GOT3 (cell line): ENCODE data around the gene VTN.

Source experiments
- DNase-seq: peaks from one replicate; lab custom pipeline; 2025; ENCODE audit warnings: mixed read lengths; lab: John Stamatoyannopoulos, UW

Gene VTN

GRCh38 chr17:28395968-28396367 is 25.9 kb upstream of the VTN start:
- DNase-seq, result no peak

- no peak for DNase-seq
Measured at GRCh38 chr17:28395426-28395825, 25.3 kb upstream of the VTN start.

GRCh38 chr17:28394337-28395116 is 24.4 kb upstream of the VTN start:
- no peak for DNase-seq

- DNase-seq, result no peak
Measured at GRCh38 chr17:28392491-28392890, 22.4 kb upstream of the VTN start.

GRCh38 chr17:28391401-28391800 is 21.3 kb upstream of the VTN start:
- no peak for DNase-seq

- no peak for DNase-seq
Measured at GRCh38 chr17:28390984-28391383, 20.9 kb upstream of the VTN start.

- DNase-seq, result no peak
Measured at GRCh38 chr17:28390563-28390962, 20.5 kb upstream of the VTN start.

GRCh38 chr17:28390141-28390540 is 20.0 kb upstream of the VTN start:
- no peak for DNase-seq

GRCh38 chr17:28388106-28388505 is 18.0 kb upstream of the VTN start:
- no peak for DNase-seq

GRCh38 chr17:28386391-28386790 is 16.3 kb upstream of the VTN start:
- DNase-seq, result no peak

GRCh38 chr17:28385406-28385805 is 15.3 kb upstream of the VTN start:
- no peak for DNase-seq

- no peak for DNase-seq
Measured at GRCh38 chr17:28385037-28385400, 14.9 kb upstream of the VTN start.

- no peak for DNase-seq
Measured at GRCh38 chr17:28384281-28385036, 14.4 kb upstream of the VTN start.

- no peak for DNase-seq
Measured at GRCh38 chr17:28381141-28381825, 11.2 kb upstream of the VTN start.

- DNase-seq, result no peak
Measured at GRCh38 chr17:28379814-28380801, 10.0 kb upstream of the VTN start.

GRCh38 chr17:28372945-28373274 is 2.8 kb upstream of the VTN start:
- no peak for DNase-seq

- DNase-seq, result no peak
Measured at GRCh38 chr17:28372203-28372944, 2.3 kb upstream of the VTN start.

GRCh38 chr17:28371245-28372202 is 1.4 kb upstream of the VTN start, which contains the start of gene SARM1:
SARM1 (plus strand) TSS chr17:28371694; CDS start chr17:28372033, 339 bp downstream.
- DNase-seq, result no peak

- DNase-seq, result no peak
Measured at GRCh38 chr17:28370744-28371103, 617 bp upstream of the VTN start.

GRCh38 chr17:28369684-28370034 is 448 bp downstream of the VTN start:
- no peak for DNase-seq
